Keratinocyte (primary cell): ENCODE data around the gene TTC28. TPM values are rescaled to one million over a fixed set of nuclear protein-coding genes. Genes with fewer than 3 reads are reported as not detected.

ENCODE experiments used
- DNase-seq: peaks from one replicate; pipeline ENCODE4 v3.0.0-alpha.2; 2011; ENCODE audit warnings: low read depth, missing footprints, low spot score
- FAIRE-seq: peaks from 2 replicates; lab custom pipeline; 2011; peaks lifted over from hg19 to GRCh38; lab: Jason Lieb, UNC
- H2AFZ ChIP-seq: 2 replicates; pipeline ENCODE4 v1.6.0; 2012; ENCODE audit warnings: low read length, control low read depth, inconsistent platforms; ENCODE audit not compliant: control insufficient read depth
- H3K27ac ChIP-seq: 2 replicates; pipeline ENCODE4 v1.5.1; 2011; ENCODE audit warnings: low read length; ENCODE audit not compliant: control insufficient read depth, insufficient read depth
- H3K27me3 ChIP-seq: 3 replicates; pipeline ENCODE4 v1.6.0; 2011; ENCODE audit warnings: low read length; ENCODE audit not compliant: control insufficient read depth, insufficient read depth; ENCODE audit errors: extremely low read depth
- H3K36me3 ChIP-seq, 2 experiments: 2 replicates in 1 of 2; 3 replicates in 1 of 2; pipeline ENCODE4 v1.5.1; 2011; ENCODE audit warnings: low read length in 2 of 2, mild to moderate bottlenecking in 1 of 2; ENCODE audit not compliant: control insufficient read depth in 2 of 2, insufficient read depth in 2 of 2; ENCODE audit errors: extremely low read depth in 1 of 2
- H3K4me1 ChIP-seq: 3 replicates; pipeline ENCODE4 v1.5.1; 2011; ENCODE audit warnings: low read length; ENCODE audit not compliant: control insufficient read depth, insufficient read depth; ENCODE audit errors: extremely low read depth
- H3K4me2 ChIP-seq: 3 replicates; pipeline ENCODE4 v1.6.0; 2011; ENCODE audit warnings: low read depth, low read length; ENCODE audit not compliant: control insufficient read depth, insufficient read depth; ENCODE audit errors: extremely low read depth
- H3K4me3 ChIP-seq, 3 experiments: fragments of 200-600 bp in 1 of 3; sonication (generic) in 1 of 3; 2 replicates in 2 of 3; 3 replicates in 1 of 3; pipeline ENCODE4 v1.5.1; 2011 to 2016; ENCODE audit warnings: low read length in 3 of 3, mild to moderate bottlenecking in 3 of 3, control low read depth in 2 of 3, inconsistent platforms in 1 of 3, low read depth in 1 of 3, mixed read lengths in 1 of 3, mixed run types in 1 of 3, moderate library complexity in 1 of 3; ENCODE audit not compliant: control insufficient read depth in 2 of 3, insufficient read depth in 2 of 3; ENCODE audit errors: extremely low read depth in 1 of 3
- H3K79me2 ChIP-seq: 2 replicates; pipeline ENCODE4 v1.6.0; 2012; ENCODE audit warnings: low read length; ENCODE audit not compliant: control insufficient read depth, insufficient read depth
- H3K9ac ChIP-seq: 3 replicates; pipeline ENCODE4 v1.6.0; 2011; ENCODE audit warnings: low read length; ENCODE audit not compliant: control insufficient read depth, insufficient read depth; ENCODE audit errors: extremely low read depth
- H3K9me1 ChIP-seq: 3 replicates; pipeline ENCODE4 v1.6.0; 2011; ENCODE audit warnings: low read length; ENCODE audit not compliant: control insufficient read depth, insufficient read depth; ENCODE audit errors: extremely low read depth
- H3K9me3 ChIP-seq: 2 replicates; pipeline ENCODE4 v1.5.1; 2012; ENCODE audit warnings: low read depth, low read length; ENCODE audit not compliant: control insufficient read depth
- H4K20me1 ChIP-seq: 3 replicates; pipeline ENCODE4 v1.6.0; 2011; ENCODE audit warnings: low read length; ENCODE audit not compliant: control insufficient read depth, insufficient read depth; ENCODE audit errors: extremely low read depth
- CTCF ChIP-seq, 3 experiments: IDR thresholded peaks in 1 of 3; conservative IDR thresholded peaks in 1 of 3; optimal IDR thresholded peaks in 1 of 3; 2 replicates in 2 of 3; 3 replicates in 1 of 3; pipeline versions ENCODE3 to v1.5.1; 2011; ENCODE audit warnings: low read length in 3 of 3, mild to moderate bottlenecking in 3 of 3, moderate library complexity in 2 of 3, control low read depth in 1 of 3, inconsistent platforms in 1 of 3; ENCODE audit not compliant: insufficient read depth in 2 of 3; ENCODE audit errors: extremely low read depth in 1 of 3
- EZH2 ChIP-seq: IDR thresholded peaks from one replicate; pipeline ENCODE4 v1.6.1; 2012; ENCODE audit warnings: inconsistent platforms, mild to moderate bottlenecking, low read length, moderate library complexity
- dilution Hi-C: fragments of 300-500 bp; cut with MboI; formaldehyde crosslinking; loops from one replicate; pipeline ENCODE4 v1.7.0; 2020; ENCODE audit warnings: low sequenced_read_pairs; ENCODE audit not compliant: extremely low pct_ligation_motif_present
- polyA plus RNA-seq, 5 experiments: library from polyadenylated mRNA; depleted of rRNA in 3 of 5; stranded (reverse) in 3 of 5; stranded (forward) in 1 of 5; unstranded in 1 of 5; fragments of >200 nt; gene quantifications; 1 replicate in 1 of 5; 2 replicates in 3 of 5; 3 replicates in 1 of 5; pipeline versions ENCODE4 v1.2.1 to v1.2.3, GENCODE V29; 2011 to 2012; ENCODE audit warnings: missing spikeins in 2 of 5, low read depth in 1 of 5, low replicate concordance in 1 of 5

The TTC28 gene
- polyA plus RNA-seq, 1 donor (not counting 4 experiments of a cell fraction or from before 2014, with no cell fraction given): 0.66 TPM

DNA sequence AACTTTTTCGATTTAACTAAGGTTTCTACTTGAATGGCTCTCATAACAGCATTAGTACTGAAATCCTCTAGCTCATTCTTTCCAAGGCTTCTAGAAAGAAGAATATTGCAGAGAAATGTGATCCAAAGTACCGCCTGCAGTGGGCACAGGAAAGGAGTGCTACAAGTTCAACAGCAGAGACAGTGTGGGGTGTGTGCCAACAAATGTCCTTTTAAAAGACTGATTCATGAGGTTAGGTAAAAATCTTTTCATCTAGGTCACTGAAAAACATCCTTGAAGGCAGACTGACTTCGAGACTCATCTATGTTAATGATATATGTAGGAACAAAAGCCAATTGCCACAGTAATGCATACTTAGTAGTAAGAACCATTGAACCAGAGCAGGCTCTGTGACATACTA lies 411.5 kb downstream of the TTC28 start:
- Histone ChIP-seq H3K27me3 (no peaks in the 10 kb centered on the region), H3K4me2 (no peak overlapping the region), H4K20me1 (no peaks in the 10 kb centered on the region), H3K79me2 (no peaks in the 10 kb centered on the region), H3K9ac (no peak overlapping the region), H3K4me1 (no peaks in the 10 kb centered on the region), H3K9me3 (no peaks in the 10 kb centered on the region), H3K9me1 (no peaks in the 10 kb centered on the region), H2AFZ (no peak overlapping the region), H3K36me3 (no peaks in the 10 kb centered on the region), H3K4me3 (no peak overlapping the region), H3K27ac (no peak overlapping the region)
- dilution Hi-C loops: no loop called here
- TF ChIP-seq EZH2 (no peak), CTCF (optimal IDR thresholded peaks at IDR 0.05 in 1 of 3, IDR thresholded peaks at IDR 0.05 in 1 of 3, conservative IDR thresholded peaks at IDR 0.05 in 1 of 3; ENCODE audit: extremely low read depth in 1 of 3, insufficient read depth in 2 of 3, low read length in 3 of 3) (no peak)
- no peak for DNase-seq
- no peak for FAIRE-seq

DNA sequence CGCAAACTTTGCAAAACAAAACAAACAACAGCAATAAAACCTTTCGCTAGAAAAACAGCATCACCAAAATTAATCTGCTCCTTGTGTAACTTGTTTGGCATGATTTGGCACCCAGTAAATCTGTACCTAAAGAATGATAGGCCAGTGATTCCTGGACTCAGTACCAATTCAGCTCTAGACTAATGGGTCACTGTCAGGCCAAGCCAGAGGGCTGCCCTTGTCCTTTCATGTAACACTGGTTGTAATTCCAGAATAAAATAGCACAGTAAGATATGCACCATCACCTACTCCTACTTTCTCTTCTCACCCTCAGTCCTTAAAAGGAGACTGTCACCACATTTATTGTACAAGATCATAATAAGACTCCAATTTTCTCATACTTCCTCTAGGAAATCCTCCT lies 419.0 kb downstream of the TTC28 start:
- H3K27ac ChIP-seq: no peak overlapping the region
- H3K9me1 ChIP-seq: no peaks in the 10 kb centered on the region
- no peak overlapping the region for H3K4me3 ChIP-seq
- FAIRE-seq (no peak), DNase-seq (no peak)
- H4K20me1 ChIP-seq: no peaks in the 10 kb centered on the region
- H3K79me2 ChIP-seq: no peaks in the 10 kb centered on the region
- H3K4me1 ChIP-seq: no peaks in the 10 kb centered on the region
- dilution Hi-C loops: no loop called here
- no peak for TF ChIP-seq EZH2
- no peak for TF ChIP-seq CTCF (optimal IDR thresholded peaks at IDR 0.05 in 1 of 3, IDR thresholded peaks at IDR 0.05 in 1 of 3, conservative IDR thresholded peaks at IDR 0.05 in 1 of 3; ENCODE audit: extremely low read depth in 1 of 3, insufficient read depth in 2 of 3, low read length in 3 of 3)
- no peak overlapping the region for H2AFZ ChIP-seq
- H3K9me3 ChIP-seq: no peaks in the 10 kb centered on the region
- no peaks in the 10 kb centered on the region for H3K27me3 ChIP-seq
- no peaks in the 10 kb centered on the region for H3K36me3 ChIP-seq
- H3K9ac ChIP-seq: no peak overlapping the region
- no peak overlapping the region for H3K4me2 ChIP-seq
